ENCODE results near the gene GNG7. TPM values are rescaled to one million over a fixed set of nuclear protein-coding genes. Genes with fewer than 3 reads are reported as not detected.
"Not testable (repeated sequence)": the region's sequence is repeated elsewhere in the genome, so short reads cannot be mapped to it uniquely, and the experiment has no call there.

The GNG7 gene
- total and polyA plus RNA-seq, 10 of the 15 experiments (the other 5 are each of a cell fraction or from before 2014, with no cell fraction given): 1.9 to 13.6 (median 6.5) TPM

DNA sequence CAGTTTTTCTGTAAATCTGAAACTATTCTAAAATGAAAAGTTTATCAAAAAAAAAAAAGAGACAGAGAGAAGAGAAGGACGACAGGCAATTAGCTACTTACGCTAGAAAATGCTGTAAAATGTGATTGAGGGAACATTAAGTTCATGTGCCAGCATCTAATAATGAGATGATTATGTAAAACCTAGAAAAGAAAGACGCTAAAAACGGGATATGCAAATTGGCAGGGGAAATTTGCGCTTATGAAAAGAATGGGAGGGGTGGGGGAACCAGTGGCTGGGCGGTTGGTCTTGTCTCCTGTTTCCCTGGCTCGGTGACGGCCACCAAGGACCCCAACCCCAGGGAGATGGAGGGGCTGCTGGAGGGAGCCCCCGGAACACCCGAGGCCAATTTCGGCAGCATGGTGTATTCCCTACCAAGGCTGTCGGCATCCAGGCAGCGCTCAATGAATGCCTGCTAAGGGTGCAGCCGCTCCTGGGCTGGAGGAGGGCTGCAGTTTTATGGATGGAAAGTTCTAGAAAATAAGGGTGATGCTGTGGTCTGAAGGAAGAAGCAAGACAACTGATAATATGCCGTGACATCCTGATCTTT, 34.2 kb downstream of the GNG7 start:
- CTCF ChIA-PET: interaction anchor here (0.7 kb wide), 1 partner anchor 31 kb away, joined by 3 read pairs; no protein-coding TSS in a partner anchor
- peak overlapping the region; percentile 21 for H3K27ac ChIP-seq (ENCODE audit: control insufficient read depth, insufficient read depth)
- ATAC-seq (peak; percentile 50; the same call in 2 of the 3 replicates), FAIRE-seq (no peak), DNase-seq (ENCODE audit: low read depth, low spot score) (no peak)
- H3K4me1 ChIP-seq (ENCODE audit: control insufficient read depth, insufficient read depth, low read length): peaks cover 23% of the 10 kb centered on the region
- SMC1A ChIA-PET (ENCODE audit: uncharacterized antibody, unreplicated experiment): no interaction called here
- 14% methylated on average over 15 of the region's 15 CpGs for WGBS (ENCODE audit: insufficient coverage, insufficient replicate concordance, low lambda C conversion rate, missing lambda C conversion rate)
- RAD21 ChIA-PET (ENCODE audit: unreplicated experiment): interaction anchor here (1.1 kb wide), 1 partner anchor 20 kb away, joined by 4 read pairs; no protein-coding TSS in a partner anchor
- peak overlapping the region; percentile 24; the same call in 1 of the 2 replicates for H3K9ac ChIP-seq (ENCODE audit: control insufficient read depth, insufficient read depth, low read length)
- H3K4me3 ChIP-seq: peak overlapping the region; percentile 29; the same call in 1 of the 2 replicates
- intact Hi-C loops (cut with micrococcal nuclease; ENCODE audit: unreplicated experiment): loop anchor here (5.0 kb wide), 1 partner anchor 69 kb away; no protein-coding TSS in a partner anchor
- TF ChIP-seq, protein P1, sequence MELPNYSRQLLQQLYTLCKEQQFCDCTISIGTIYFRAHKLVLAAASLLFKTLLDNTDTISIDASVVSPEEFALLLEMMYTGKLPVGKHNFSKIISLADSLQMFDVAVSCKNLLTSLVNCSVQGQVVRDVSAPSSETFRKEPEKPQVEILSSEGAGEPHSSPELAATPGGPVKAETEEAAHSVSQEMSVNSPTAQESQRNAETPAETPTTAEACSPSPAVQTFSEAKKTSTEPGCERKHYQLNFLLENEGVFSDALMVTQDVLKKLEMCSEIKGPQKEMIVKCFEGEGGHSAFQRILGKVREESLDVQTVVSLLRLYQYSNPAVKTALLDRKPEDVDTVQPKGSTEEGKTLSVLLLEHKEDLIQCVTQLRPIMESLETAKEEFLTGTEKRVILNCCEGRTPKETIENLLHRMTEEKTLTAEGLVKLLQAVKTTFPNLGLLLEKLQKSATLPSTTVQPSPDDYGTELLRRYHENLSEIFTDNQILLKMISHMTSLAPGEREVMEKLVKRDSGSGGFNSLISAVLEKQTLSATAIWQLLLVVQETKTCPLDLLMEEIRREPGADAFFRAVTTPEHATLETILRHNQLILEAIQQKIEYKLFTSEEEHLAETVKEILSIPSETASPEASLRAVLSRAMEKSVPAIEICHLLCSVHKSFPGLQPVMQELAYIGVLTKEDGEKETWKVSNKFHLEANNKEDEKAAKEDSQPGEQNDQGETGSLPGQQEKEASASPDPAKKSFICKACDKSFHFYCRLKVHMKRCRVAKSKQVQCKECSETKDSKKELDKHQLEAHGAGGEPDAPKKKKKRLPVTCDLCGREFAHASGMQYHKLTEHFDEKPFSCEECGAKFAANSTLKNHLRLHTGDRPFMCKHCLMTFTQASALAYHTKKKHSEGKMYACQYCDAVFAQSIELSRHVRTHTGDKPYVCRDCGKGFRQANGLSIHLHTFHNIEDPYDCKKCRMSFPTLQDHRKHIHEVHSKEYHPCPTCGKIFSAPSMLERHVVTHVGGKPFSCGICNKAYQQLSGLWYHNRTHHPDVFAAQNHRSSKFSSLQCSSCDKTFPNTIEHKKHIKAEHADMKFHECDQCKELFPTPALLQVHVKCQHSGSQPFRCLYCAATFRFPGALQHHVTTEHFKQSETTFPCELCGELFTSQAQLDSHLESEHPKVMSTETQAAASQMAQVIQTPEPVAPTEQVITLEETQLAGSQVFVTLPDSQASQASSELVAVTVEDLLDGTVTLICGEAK (IDR thresholded peaks at IDR 0.05; ENCODE audit: borderline replicate concordance): no peak
- TF ChIP-seq PAX5 (IDR thresholded peaks at IDR 0.05; ENCODE audit: borderline replicate concordance, low read depth, low read length): no peak
- TF ChIP-seq, protein P2, sequence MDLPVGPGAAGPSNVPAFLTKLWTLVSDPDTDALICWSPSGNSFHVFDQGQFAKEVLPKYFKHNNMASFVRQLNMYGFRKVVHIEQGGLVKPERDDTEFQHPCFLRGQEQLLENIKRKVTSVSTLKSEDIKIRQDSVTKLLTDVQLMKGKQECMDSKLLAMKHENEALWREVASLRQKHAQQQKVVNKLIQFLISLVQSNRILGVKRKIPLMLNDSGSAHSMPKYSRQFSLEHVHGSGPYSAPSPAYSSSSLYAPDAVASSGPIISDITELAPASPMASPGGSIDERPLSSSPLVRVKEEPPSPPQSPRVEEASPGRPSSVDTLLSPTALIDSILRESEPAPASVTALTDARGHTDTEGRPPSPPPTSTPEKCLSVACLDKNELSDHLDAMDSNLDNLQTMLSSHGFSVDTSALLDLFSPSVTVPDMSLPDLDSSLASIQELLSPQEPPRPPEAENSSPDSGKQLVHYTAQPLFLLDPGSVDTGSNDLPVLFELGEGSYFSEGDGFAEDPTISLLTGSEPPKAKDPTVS (IDR thresholded peaks at IDR 0.05; ENCODE audit: low read depth, low read length): peak; percentile 58; the same call in 1 of the 2 replicates
- peak; percentile 94; the same call in 2 of the 3 replicates for TF ChIP-seq POU2F2 (IDR thresholded peaks at IDR 0.05; ENCODE audit: borderline replicate concordance, low read depth, low read length)
- no peak for TF ChIP-seq SIX5 (IDR thresholded peaks at IDR 0.05; ENCODE audit: low read depth, low read length, severe bottlenecking)
- TF ChIP-seq BHLHE40 (IDR thresholded peaks at IDR 0.05; ENCODE audit: borderline replicate concordance in 1 of 2, low read depth in 2 of 2, low read length in 1 of 2): peak; percentile 45 to 72; a peak in 3 of 4 replicates
- no peaks in the 10 kb centered on the region for H3K27me3 ChIP-seq (replicated peaks in 1 of 2; ENCODE audit: control insufficient read depth in 2 of 2, insufficient read depth in 2 of 2, low read length in 1 of 2)
- no peaks in the 10 kb centered on the region for H4K20me1 ChIP-seq (ENCODE audit: control insufficient read depth, insufficient read depth)
- peaks cover 2% of the 10 kb centered on the region for H3K9me3 ChIP-seq (replicated peaks; ENCODE audit: control insufficient read depth, insufficient read depth, low read length)
- H3K79me2 ChIP-seq (ENCODE audit: control insufficient read depth, insufficient read depth, low read length): peaks cover 3% of the 10 kb centered on the region
- in situ Hi-C loops (cut with MboI): no loop called here
- POLR2A ChIA-PET: no interaction called here
- no peak overlapping the region for H2AFZ ChIP-seq (ENCODE audit: control insufficient read depth, low read depth, low read length)
- peaks cover 0 to 2% of the 10 kb centered on the region in 2 experiments; a peak in 1 of 4 replicates for H3K36me3 ChIP-seq (ENCODE audit: control insufficient read depth in 2 of 2, insufficient read depth in 2 of 2, low read length in 1 of 2)
- no TSS peak for BruUV-seq (replicated peaks)
- peak overlapping the region; percentile 68 for H3K4me2 ChIP-seq (ENCODE audit: control insufficient read depth, insufficient read depth)

DNA sequence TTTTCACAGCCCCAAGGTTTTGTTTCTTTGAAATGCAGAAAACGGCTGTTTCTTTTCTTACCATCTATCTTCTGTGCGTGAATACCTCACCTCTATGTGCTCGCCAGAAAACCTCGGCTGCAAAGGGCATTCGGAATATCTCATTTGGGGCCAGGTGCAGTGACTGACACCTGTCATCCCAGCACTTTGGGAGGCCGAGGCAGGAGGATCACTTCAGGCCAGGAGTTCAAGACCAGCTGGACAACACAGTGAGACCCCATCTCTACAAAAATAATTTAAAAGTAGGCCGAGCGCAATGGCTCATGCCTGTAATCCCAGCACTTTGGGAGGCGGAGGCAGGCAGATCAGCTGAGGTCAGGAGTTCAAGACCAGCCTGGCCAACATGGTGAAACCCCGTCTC, 35.1 kb downstream of the GNG7 start:
- POLR2A ChIA-PET; BruUV-seq (replicated peaks); in situ Hi-C loops (cut with MboI); CTCF ChIA-PET; H3K36me3 ChIP-seq (ENCODE audit: control insufficient read depth in 2 of 2, insufficient read depth in 2 of 2, low read length in 1 of 2); H3K27me3 ChIP-seq (replicated peaks in 1 of 2; ENCODE audit: control insufficient read depth in 2 of 2, insufficient read depth in 2 of 2, low read length in 1 of 2); H2AFZ ChIP-seq (ENCODE audit: control insufficient read depth, low read depth, low read length); H3K79me2 ChIP-seq (ENCODE audit: control insufficient read depth, insufficient read depth, low read length); ATAC-seq; H3K9ac ChIP-seq (ENCODE audit: control insufficient read depth, insufficient read depth, low read length); H4K20me1 ChIP-seq (ENCODE audit: control insufficient read depth, insufficient read depth); DNase-seq (ENCODE audit: low read depth, low spot score); H3K27ac ChIP-seq (ENCODE audit: control insufficient read depth, insufficient read depth); H3K9me3 ChIP-seq (replicated peaks; ENCODE audit: control insufficient read depth, insufficient read depth, low read length); RAD21 ChIA-PET (ENCODE audit: unreplicated experiment); SMC1A ChIA-PET (ENCODE audit: uncharacterized antibody, unreplicated experiment); FAIRE-seq; H3K4me3 ChIP-seq; H3K4me2 ChIP-seq (ENCODE audit: control insufficient read depth, insufficient read depth): not testable (repeated sequence)
- peaks cover 23% of the 10 kb centered on the region for H3K4me1 ChIP-seq (ENCODE audit: control insufficient read depth, insufficient read depth, low read length)
- 93% methylated on average over 10 of the region's 10 CpGs for WGBS (ENCODE audit: insufficient coverage, insufficient replicate concordance, low lambda C conversion rate, missing lambda C conversion rate)
- intact Hi-C loops (cut with micrococcal nuclease; ENCODE audit: unreplicated experiment): loop anchor here (5.0 kb wide), 1 partner anchor 70 kb away; no protein-coding TSS in a partner anchor

Measured in GM12878 (cell line).